Left cardiac atrium (tissue), 2 donors: ENCODE results near the gene OR5D16. TPM values are rescaled to one million over a fixed set of nuclear protein-coding genes. Genes with fewer than 3 reads are reported as not detected.

Source experiments
- total RNA-seq, 2 donors: library from RNA; stranded (reverse); fragmentation: NEBNext Ultra II Directional; extraction: Animal tissue kit (Norgen Biotek cat#: 25700); gene quantifications; one replicate each; pipeline ENCODE4 v1.2.1, GENCODE V29; 2021
- donor health status: DM: no; HTN: yes; CAD: no; lungs with severe emphysema.
- donor health status: DM: yes; HTN: yes; CAD: no.

OR5D16 gene
- total RNA-seq, 2 donors from 2014 or later, result not detected

Other genes starting within 250 kb of the OR5D16 start
- gene OR4C11, start 231.1 kb upstream of the OR5D16 start, total RNA-seq, result not detected
- not detected for gene OR4P4, start 203.6 kb upstream of the OR5D16 start, total RNA-seq
- gene OR4S2, start 190.4 kb upstream of the OR5D16 start, total RNA-seq, result not detected
- gene OR4C6, start 176.6 kb upstream of the OR5D16 start, total RNA-seq, result not detected
- not detected for gene OR5D13, start 65.3 kb upstream of the OR5D16 start, total RNA-seq
- not detected for gene OR5D14, start 43.2 kb upstream of the OR5D16 start, total RNA-seq
- not detected for gene OR5L1, start 27.4 kb upstream of the OR5D16 start, total RNA-seq
- not detected for gene OR5D18, start 19.1 kb upstream of the OR5D16 start, total RNA-seq
- not detected for gene OR5L2, start 11.5 kb upstream of the OR5D16 start, total RNA-seq
- gene TRIM51, start 44.5 kb downstream of the OR5D16 start, total RNA-seq, result not detected
- gene OR5W2, start 75.8 kb downstream of the OR5D16 start, total RNA-seq, result not detected
- gene OR5I1, start 97.6 kb downstream of the OR5D16 start, total RNA-seq, result not detected
- gene OR10AG1, start 131.2 kb downstream of the OR5D16 start, total RNA-seq, result not detected
- not detected for gene OR5F1, start 155.9 kb downstream of the OR5D16 start, total RNA-seq
- not detected for gene OR5AS1, start 188.9 kb downstream of the OR5D16 start, total RNA-seq